IgD-negative memory B cell (primary cell): ENCODE measurements around the gene METTL13. TPM values are rescaled to one million over a fixed set of nuclear protein-coding genes. Genes with fewer than 3 reads are reported as not detected.
A peak's percentile ranks its signal among the peaks of the same experiment; 100 is the strongest.

Experiments used
- H3K27ac Mint-ChIP-seq, 3 donors: one replicate each; pipeline ENCODE4 v1.8.0; 2020 to 2022; ENCODE audit warnings: mild to moderate bottlenecking in 3 of 3, mixed read lengths in 3 of 3, moderate library complexity in 1 of 3
- H3K27me3 Mint-ChIP-seq: one replicate; pipeline ENCODE4 v1.8.0; 2021; ENCODE audit warnings: mixed read lengths
- H3K36me3 Mint-ChIP-seq: one replicate; pipeline ENCODE4 v1.8.0; 2020; ENCODE audit warnings: mild to moderate bottlenecking, mixed read lengths
- H3K4me1 Mint-ChIP-seq, 3 donors: one replicate each; pipeline ENCODE4 v1.8.0; 2020 to 2022; ENCODE audit warnings: mixed read lengths in 3 of 3, mild to moderate bottlenecking in 1 of 3
- H3K4me3 Mint-ChIP-seq, 4 donors: one replicate each; pipeline ENCODE4 v1.8.0; 2020 to 2022; ENCODE audit warnings: mild to moderate bottlenecking in 4 of 4, mixed read lengths in 4 of 4, moderate library complexity in 3 of 4
- H3K9me3 Mint-ChIP-seq, 3 donors: one replicate each; pipeline ENCODE4 v1.8.0; 2020 to 2021; ENCODE audit warnings: mixed read lengths in 3 of 3, mild to moderate bottlenecking in 1 of 3
- polyA plus RNA-seq: library from polyadenylated mRNA; unstranded; fragments of 300-500 nt; fragmentation: Illumina TruSeq; gene quantifications from one replicate; pipeline ENCODE4 v1.2.3, GENCODE V29; 2021

The METTL13 gene
- polyA plus RNA-seq, 1 donor from 2014 or later = 33.6 TPM

GRCh38 chr1:171753685-171754352 is 27.6 kb upstream of the METTL13 start:
- no peak overlapping the region for H3K4me3 Mint-ChIP-seq
- no peaks in the 10 kb centered on the region for H3K4me1 Mint-ChIP-seq
- H3K36me3 Mint-ChIP-seq = peaks cover 4% of the 10 kb centered on the region
- H3K27ac Mint-ChIP-seq = peak overlapping the region in 1 of 3 donors; percentile 24
- peaks cover 5% of the 10 kb centered on the region for H3K27me3 Mint-ChIP-seq
- H3K9me3 Mint-ChIP-seq = no peaks in the 10 kb centered on the region

- H3K9me3 Mint-ChIP-seq = no peaks in the 10 kb centered on the region
- peaks cover 5% of the 10 kb centered on the region for H3K27me3 Mint-ChIP-seq
- no peaks in the 10 kb centered on the region for H3K4me1 Mint-ChIP-seq
- H3K36me3 Mint-ChIP-seq = peaks cover 4% of the 10 kb centered on the region
- H3K27ac Mint-ChIP-seq = no peak overlapping the region
- H3K4me3 Mint-ChIP-seq = no peak overlapping the region
These were observed 27.1 kb upstream of the METTL13 start for GRCh38 chr1:171754353-171754705.

GRCh38 chr1:171754971-171755370 is 26.5 kb upstream of the METTL13 start:
- no peaks in the 10 kb centered on the region for H3K4me1 Mint-ChIP-seq
- peaks cover 5% of the 10 kb centered on the region for H3K27me3 Mint-ChIP-seq
- H3K4me3 Mint-ChIP-seq = no peak overlapping the region
- no peaks in the 10 kb centered on the region for H3K9me3 Mint-ChIP-seq
- peaks cover 4% of the 10 kb centered on the region for H3K36me3 Mint-ChIP-seq
- H3K27ac Mint-ChIP-seq = no peak overlapping the region

GRCh38 chr1:171756856-171757255 is 24.6 kb upstream of the METTL13 start:
- Mint-ChIP-seq H3K36me3 (peaks cover 4% of the 10 kb centered on the region), H3K27me3 (peaks cover 5% of the 10 kb centered on the region), H3K4me3 (no peak overlapping the region), H3K27ac (no peak overlapping the region), H3K9me3 (no peaks in the 10 kb centered on the region), H3K4me1 (no peaks in the 10 kb centered on the region)

- H3K4me3 Mint-ChIP-seq = no peak overlapping the region
- H3K27ac Mint-ChIP-seq = no peak overlapping the region
- H3K9me3 Mint-ChIP-seq = no peaks in the 10 kb centered on the region
- H3K36me3 Mint-ChIP-seq = peaks cover 4% of the 10 kb centered on the region
- no peaks in the 10 kb centered on the region for H3K4me1 Mint-ChIP-seq
- H3K27me3 Mint-ChIP-seq = peaks cover 5% of the 10 kb centered on the region
These were observed 23.4 kb upstream of the METTL13 start for GRCh38 chr1:171758011-171758410.

- Mint-ChIP-seq H3K27me3 (peaks cover 7% of the 10 kb centered on the region), H3K9me3 (no peaks in the 10 kb centered on the region), H3K36me3 (no peaks in the 10 kb centered on the region), H3K4me1 (peaks cover 0 to 4% (median 0%) of the 10 kb centered on the region in 3 donors), H3K4me3 (no peak overlapping the region), H3K27ac (no peak overlapping the region)
These were observed 19.3 kb upstream of the METTL13 start for GRCh38 chr1:171762143-171762563.

GRCh38 chr1:171763764-171764163 is 17.7 kb upstream of the METTL13 start:
- Mint-ChIP-seq H3K27ac (no peak overlapping the region), H3K36me3 (no peaks in the 10 kb centered on the region), H3K4me1 (peaks cover 0 to 4% (median 0%) of the 10 kb centered on the region in 3 donors), H3K4me3 (no peak overlapping the region), H3K27me3 (peaks cover 7% of the 10 kb centered on the region), H3K9me3 (no peaks in the 10 kb centered on the region)

- H3K4me1 Mint-ChIP-seq = peaks cover 0 to 8% (median 6%) of the 10 kb centered on the region in 3 donors
- H3K9me3 Mint-ChIP-seq = no peaks in the 10 kb centered on the region
- H3K27ac Mint-ChIP-seq = no peak overlapping the region
- H3K4me3 Mint-ChIP-seq = no peak overlapping the region
- H3K27me3 Mint-ChIP-seq = peaks cover 4% of the 10 kb centered on the region
- no peaks in the 10 kb centered on the region for H3K36me3 Mint-ChIP-seq
These were observed 12.3 kb upstream of the METTL13 start for GRCh38 chr1:171769171-171769570.

GRCh38 chr1:171769754-171770153 is 11.7 kb upstream of the METTL13 start:
- no peaks in the 10 kb centered on the region for H3K9me3 Mint-ChIP-seq
- H3K4me3 Mint-ChIP-seq = no peak overlapping the region
- peaks cover 0 to 8% (median 6%) of the 10 kb centered on the region in 3 donors for H3K4me1 Mint-ChIP-seq
- no peaks in the 10 kb centered on the region for H3K36me3 Mint-ChIP-seq
- peaks cover 4% of the 10 kb centered on the region for H3K27me3 Mint-ChIP-seq
- H3K27ac Mint-ChIP-seq = no peak overlapping the region

GRCh38 chr1:171772312-171772711 is 9.1 kb upstream of the METTL13 start:
- H3K4me3 Mint-ChIP-seq = no peak overlapping the region
- peaks cover 0 to 6% (median 4%) of the 10 kb centered on the region in 3 donors for H3K4me1 Mint-ChIP-seq
- peaks cover 7% of the 10 kb centered on the region for H3K27me3 Mint-ChIP-seq
- no peaks in the 10 kb centered on the region for H3K36me3 Mint-ChIP-seq
- no peak overlapping the region for H3K27ac Mint-ChIP-seq
- no peaks in the 10 kb centered on the region for H3K9me3 Mint-ChIP-seq

- H3K9me3 Mint-ChIP-seq = no peaks in the 10 kb centered on the region
- H3K4me1 Mint-ChIP-seq = peaks cover 22 to 30% (median 30%) of the 10 kb centered on the region in 3 donors
- H3K36me3 Mint-ChIP-seq = peaks cover 2% of the 10 kb centered on the region
- H3K4me3 Mint-ChIP-seq = peak overlapping the region; percentile 88 to 100 (median 98)
- H3K27ac Mint-ChIP-seq = peak overlapping the region; percentile 77 to 99 (median 88)
- H3K27me3 Mint-ChIP-seq = no peaks in the 10 kb centered on the region
These were observed 781 bp upstream of the METTL13 start for GRCh38 chr1:171780583-171781175.

GRCh38 chr1:171783816-171784530 is 2.5 kb downstream of the METTL13 start:
- peaks cover 1% of the 10 kb centered on the region for H3K36me3 Mint-ChIP-seq
- peaks cover 26 to 34% (median 30%) of the 10 kb centered on the region in 3 donors for H3K4me1 Mint-ChIP-seq

GRCh38 chr1:171784784-171785183 is 3.3 kb downstream of the METTL13 start:
- H3K4me1 Mint-ChIP-seq = peaks cover 26 to 35% (median 32%) of the 10 kb centered on the region in 3 donors
- no peaks in the 10 kb centered on the region for H3K27me3 Mint-ChIP-seq
- peaks cover 1% of the 10 kb centered on the region for H3K36me3 Mint-ChIP-seq
- no peaks in the 10 kb centered on the region for H3K9me3 Mint-ChIP-seq
- H3K4me3 Mint-ChIP-seq = peak overlapping the region in 2 of 4 donors; percentile 14 to 60
- H3K27ac Mint-ChIP-seq = peak overlapping the region in 2 of 3 donors; percentile 27 to 39

More at GRCh38 chr1:171783816-171784530, 2.5 kb downstream of the METTL13 start:
- no peaks in the 10 kb centered on the region for H3K9me3 Mint-ChIP-seq
- H3K4me3 Mint-ChIP-seq = peak overlapping the region in 2 of 4 donors; percentile 49 to 88
- H3K27me3 Mint-ChIP-seq = no peaks in the 10 kb centered on the region
- peak overlapping the region in 1 of 3 donors; percentile 27 for H3K27ac Mint-ChIP-seq

- H3K4me3 Mint-ChIP-seq = peak overlapping the region in 1 of 4 donors; percentile 60
- H3K27ac Mint-ChIP-seq = no peak overlapping the region
- no peaks in the 10 kb centered on the region for H3K9me3 Mint-ChIP-seq
- peaks cover 2% of the 10 kb centered on the region for H3K36me3 Mint-ChIP-seq
- no peaks in the 10 kb centered on the region for H3K27me3 Mint-ChIP-seq
- peaks cover 24 to 40% (median 28%) of the 10 kb centered on the region in 3 donors for H3K4me1 Mint-ChIP-seq
These were observed 4.3 kb downstream of the METTL13 start for GRCh38 chr1:171785766-171786165.

- no peak overlapping the region for H3K27ac Mint-ChIP-seq
- peaks cover 2% of the 10 kb centered on the region for H3K36me3 Mint-ChIP-seq
- H3K27me3 Mint-ChIP-seq = no peaks in the 10 kb centered on the region
- H3K4me1 Mint-ChIP-seq = peaks cover 19 to 33% (median 27%) of the 10 kb centered on the region in 3 donors
- no peak overlapping the region for H3K4me3 Mint-ChIP-seq
- no peaks in the 10 kb centered on the region for H3K9me3 Mint-ChIP-seq
These were observed 5.1 kb downstream of the METTL13 start for GRCh38 chr1:171786534-171786933.
